Measurements from ENCODE around the gene DHDDS. TPM values are rescaled to one million over a fixed set of nuclear protein-coding genes. Genes with fewer than 3 reads are reported as not detected.

The DHDDS gene
- total and polyA plus RNA-seq, 5 donors from 2014 or later: 24.1 to 40.3 (median 25.8) TPM

Other genes starting within 250 kb of the DHDDS start
- not detected for gene CATSPER4, start 241.7 kb upstream of the DHDDS start, total RNA-seq
- not detected for gene CATSPER4, start 241.7 kb upstream of the DHDDS start, polyA plus RNA-seq
- 18.0 TPM for gene CEP85, start 198.1 kb upstream of the DHDDS start, total RNA-seq
- 1 to 10 TPM; 6.5 to 9.8 (median 7.7) TPM for gene CEP85, start 198.1 kb upstream of the DHDDS start, polyA plus RNA-seq
- gene SH3BGRL3, start 152.2 kb upstream of the DHDDS start, total RNA-seq: 404 TPM
- gene SH3BGRL3, start 152.2 kb upstream of the DHDDS start, polyA plus RNA-seq: 1,000 to 10,000 TPM; 1,085 to 1,853 (median 1,299) TPM
- gene UBXN11, start 125.7 kb upstream of the DHDDS start, total RNA-seq: 30.8 TPM
- 10 to 100 TPM in 3 of 4 donors, 1 to 10 TPM in 1; 8.1 to 15.2 (median 11.0) TPM for gene UBXN11, start 125.7 kb upstream of the DHDDS start, polyA plus RNA-seq
- gene CD52, start 114.4 kb upstream of the DHDDS start, total RNA-seq: 1,528 TPM
- over 10,000 TPM in 2 of 4 donors, 1,000 to 10,000 TPM in 2; 9,467 to 12,173 (median 10,919) TPM for gene CD52, start 114.4 kb upstream of the DHDDS start, polyA plus RNA-seq
- 2.3 TPM for gene CRYBG2, start 78.2 kb upstream of the DHDDS start, total RNA-seq
- gene CRYBG2, start 78.2 kb upstream of the DHDDS start, polyA plus RNA-seq: 1 to 10 TPM in 3 of 4 donors, not detected in 1; 1.0 to 2.0 (median 1.3) TPM
- not detected for gene ZNF683, start 59.6 kb upstream of the DHDDS start, total RNA-seq
- gene ZNF683, start 59.6 kb upstream of the DHDDS start, polyA plus RNA-seq: under 1 TPM in 2 of 4 donors, not detected in 2; 0.25 to 0.55 TPM
- gene LIN28A, start 21.5 kb upstream of the DHDDS start, total RNA-seq: not detected
- gene LIN28A, start 21.5 kb upstream of the DHDDS start, polyA plus RNA-seq: not detected
- gene HMGN2, start 40.1 kb downstream of the DHDDS start, total RNA-seq: 323 TPM
- gene HMGN2, start 40.1 kb downstream of the DHDDS start, polyA plus RNA-seq: 1,000 to 10,000 TPM in 1 of 4 donors, 100 to 1,000 TPM in 3; 899 to 1,017 (median 929) TPM
- gene RPS6KA1, start 97.4 kb downstream of the DHDDS start, total RNA-seq: 97.4 TPM
- gene RPS6KA1, start 97.4 kb downstream of the DHDDS start, polyA plus RNA-seq: 100 to 1,000 TPM; 168 to 218 (median 175) TPM